Osteocyte (in vitro differentiated cells): ENCODE results near the gene NSUN4. TPM values are rescaled to one million over a fixed set of nuclear protein-coding genes. Genes with fewer than 3 reads are reported as not detected.

ENCODE experiments used
- DNase-seq: peaks from one replicate; pipeline ENCODE4 v3.0.0; 2021; ENCODE audit warnings: mixed read lengths; ENCODE audit not compliant: unreplicated experiment; ENCODE audit errors: extremely low spot score
- H3K27ac Mint-ChIP-seq: one replicate; pipeline ENCODE4 v1.8.0; 2021; ENCODE audit warnings: mild to moderate bottlenecking, mixed read lengths; ENCODE audit not compliant: unreplicated experiment
- H3K27me3 Mint-ChIP-seq: one replicate; pipeline ENCODE4 v1.8.0; 2021; ENCODE audit warnings: mixed read lengths; ENCODE audit not compliant: unreplicated experiment
- H3K36me3 Mint-ChIP-seq: one replicate; pipeline ENCODE4 v1.8.0; 2021; ENCODE audit warnings: mixed read lengths; ENCODE audit not compliant: unreplicated experiment
- H3K4me1 Mint-ChIP-seq: one replicate; pipeline ENCODE4 v1.8.0; 2021; ENCODE audit warnings: mixed read lengths; ENCODE audit not compliant: unreplicated experiment
- H3K4me3 Mint-ChIP-seq: one replicate; pipeline ENCODE4 v1.8.0; 2021; ENCODE audit warnings: mild to moderate bottlenecking, moderate library complexity, mixed read lengths; ENCODE audit not compliant: unreplicated experiment
- H3K9me3 Mint-ChIP-seq: one replicate; pipeline ENCODE4 v1.8.0; 2021; ENCODE audit warnings: mixed read lengths; ENCODE audit not compliant: unreplicated experiment
- total RNA-seq: library from RNA; stranded (reverse); gene quantifications from 2 replicates; pipeline ENCODE4 v1.2.1, GENCODE V29; 2021
- TF ChIP-seq, protein P1 (sequence below): fragments of 200-600 bp; sonication (generic); IDR thresholded peaks from 2 replicates; pipeline ENCODE4 v1.5.0; 2021; ENCODE audit warnings: antibody characterized with exemption, mild to moderate bottlenecking, moderate library complexity

Gene NSUN4
- total RNA-seq, 1 donor from 2014 or later, result 21.6 TPM

DNA sequence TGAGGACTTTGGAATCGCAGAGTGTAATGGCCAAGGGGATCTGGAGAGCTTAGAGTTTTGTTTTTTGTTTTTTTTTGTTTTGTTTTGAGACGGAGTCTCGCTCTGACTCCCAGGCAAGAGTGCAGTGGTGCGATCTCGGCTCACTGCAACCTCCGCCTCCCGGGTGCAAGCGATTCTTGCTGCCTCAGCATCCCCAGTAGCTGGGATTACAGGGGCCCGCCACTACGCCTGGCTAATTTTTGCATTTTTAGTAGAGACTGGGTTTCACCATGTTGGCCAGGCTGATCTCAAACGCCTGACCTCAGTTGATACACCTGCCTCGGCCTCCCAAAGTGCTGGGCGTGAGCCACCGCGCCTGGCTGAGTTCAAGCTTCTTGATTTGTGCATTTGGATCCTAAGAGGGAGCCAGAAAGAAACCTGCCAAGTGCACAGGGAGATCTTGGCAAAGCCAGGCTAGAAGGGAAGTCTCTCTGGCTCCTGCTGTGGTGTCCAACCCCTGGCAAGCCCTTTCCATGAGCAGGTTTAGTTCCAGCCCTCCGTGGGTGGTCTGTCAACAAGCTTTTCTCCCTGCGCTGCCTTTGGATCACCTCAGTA lies 54.4 kb downstream of the NSUN4 start:
- H3K4me1 Mint-ChIP-seq, result peaks cover 8% of the 10 kb centered on the region
- TF ChIP-seq, protein P1, sequence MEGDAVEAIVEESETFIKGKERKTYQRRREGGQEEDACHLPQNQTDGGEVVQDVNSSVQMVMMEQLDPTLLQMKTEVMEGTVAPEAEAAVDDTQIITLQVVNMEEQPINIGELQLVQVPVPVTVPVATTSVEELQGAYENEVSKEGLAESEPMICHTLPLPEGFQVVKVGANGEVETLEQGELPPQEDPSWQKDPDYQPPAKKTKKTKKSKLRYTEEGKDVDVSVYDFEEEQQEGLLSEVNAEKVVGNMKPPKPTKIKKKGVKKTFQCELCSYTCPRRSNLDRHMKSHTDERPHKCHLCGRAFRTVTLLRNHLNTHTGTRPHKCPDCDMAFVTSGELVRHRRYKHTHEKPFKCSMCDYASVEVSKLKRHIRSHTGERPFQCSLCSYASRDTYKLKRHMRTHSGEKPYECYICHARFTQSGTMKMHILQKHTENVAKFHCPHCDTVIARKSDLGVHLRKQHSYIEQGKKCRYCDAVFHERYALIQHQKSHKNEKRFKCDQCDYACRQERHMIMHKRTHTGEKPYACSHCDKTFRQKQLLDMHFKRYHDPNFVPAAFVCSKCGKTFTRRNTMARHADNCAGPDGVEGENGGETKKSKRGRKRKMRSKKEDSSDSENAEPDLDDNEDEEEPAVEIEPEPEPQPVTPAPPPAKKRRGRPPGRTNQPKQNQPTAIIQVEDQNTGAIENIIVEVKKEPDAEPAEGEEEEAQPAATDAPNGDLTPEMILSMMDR, result no peak
- H3K9me3 Mint-ChIP-seq, result peaks cover 8% of the 10 kb centered on the region
- H3K4me3 Mint-ChIP-seq, result peak overlapping the region; percentile 77
- no peak overlapping the region for H3K27ac Mint-ChIP-seq
- peaks cover 48% of the 10 kb centered on the region for H3K27me3 Mint-ChIP-seq
- DNase-seq, result no peak
- peaks cover 4% of the 10 kb centered on the region for H3K36me3 Mint-ChIP-seq

DNA sequence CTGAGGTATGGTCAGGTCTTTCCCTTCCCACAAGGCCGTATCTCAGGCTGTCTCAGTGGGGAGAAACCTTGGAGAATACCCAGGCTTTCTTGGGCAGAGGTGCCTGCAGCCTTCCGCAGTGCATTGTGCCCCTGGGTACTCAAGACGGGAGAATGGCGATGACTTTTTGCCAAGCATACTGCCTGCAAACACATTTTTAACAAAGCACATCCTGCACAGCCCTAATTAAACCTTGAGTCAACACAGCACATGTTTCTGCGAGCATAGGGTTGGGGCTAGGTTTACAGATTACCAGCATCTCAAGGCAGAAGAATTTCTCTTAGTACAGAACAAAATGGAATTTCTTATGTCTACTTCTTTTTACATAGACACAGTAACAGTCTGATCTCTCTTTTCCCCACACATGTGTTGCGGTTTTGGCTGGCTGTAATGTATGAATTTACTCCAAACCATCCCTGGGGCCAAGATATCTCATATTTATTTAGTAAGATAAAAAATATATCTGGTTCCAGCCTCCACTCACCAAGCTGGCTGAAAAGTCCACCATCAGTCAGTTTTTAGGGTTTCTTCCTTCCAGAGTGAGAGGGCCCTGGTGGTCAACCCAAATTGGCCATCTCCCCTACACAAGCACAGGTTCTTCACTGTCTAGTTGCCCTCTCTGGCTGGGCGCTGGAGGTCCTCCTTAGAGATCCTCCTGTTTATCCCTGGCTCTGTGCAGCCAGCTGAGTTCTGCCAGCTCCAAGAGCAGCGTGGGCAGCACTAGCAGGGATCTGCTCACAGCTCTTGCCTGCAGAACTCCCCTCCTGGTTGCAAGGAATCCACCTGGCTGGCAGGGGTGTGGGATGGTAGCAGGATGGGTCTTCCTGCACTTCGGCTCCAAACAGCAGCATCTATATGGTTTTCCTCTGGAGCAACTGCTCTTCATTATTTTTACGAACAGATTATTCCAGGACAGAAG lies 56.1 kb downstream of the NSUN4 start:
- Mint-ChIP-seq H3K27ac (no peak overlapping the region), H3K36me3 (peaks cover 4% of the 10 kb centered on the region), H3K27me3 (peaks cover 52% of the 10 kb centered on the region), H3K4me3 (no peak overlapping the region), H3K9me3 (peaks cover 8% of the 10 kb centered on the region), H3K4me1 (peaks cover 8% of the 10 kb centered on the region)
- DNase-seq, result no peak
- TF ChIP-seq, protein P1, result no peak

DNA sequence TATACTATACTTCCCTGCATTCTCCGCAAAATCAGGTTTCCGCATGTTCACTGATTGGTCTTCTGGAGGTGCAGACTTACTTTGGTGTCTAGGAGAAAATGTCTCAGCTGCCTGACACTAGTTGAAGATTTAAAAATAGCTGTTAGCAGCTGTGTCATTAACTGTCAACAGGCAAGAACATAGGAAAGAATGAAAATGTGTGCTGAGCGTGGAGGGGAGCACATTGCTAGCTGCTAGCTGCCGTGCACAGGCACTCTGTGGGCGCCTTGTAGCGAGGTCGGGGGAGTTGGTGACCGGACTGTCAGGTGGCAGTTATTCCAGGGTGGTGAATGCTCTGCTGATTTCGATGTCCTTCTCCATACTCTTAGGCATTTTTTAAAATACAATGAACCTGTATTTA lies 58.7 kb downstream of the NSUN4 start:
- no peak overlapping the region for H3K27ac Mint-ChIP-seq
- DNase-seq, result no peak
- H3K9me3 Mint-ChIP-seq, result no peaks in the 10 kb centered on the region
- peaks cover 42% of the 10 kb centered on the region for H3K27me3 Mint-ChIP-seq
- peaks cover 8% of the 10 kb centered on the region for H3K4me1 Mint-ChIP-seq
- H3K36me3 Mint-ChIP-seq, result peaks cover 6% of the 10 kb centered on the region
- TF ChIP-seq, protein P1, result no peak
- no peak overlapping the region for H3K4me3 Mint-ChIP-seq

DNA sequence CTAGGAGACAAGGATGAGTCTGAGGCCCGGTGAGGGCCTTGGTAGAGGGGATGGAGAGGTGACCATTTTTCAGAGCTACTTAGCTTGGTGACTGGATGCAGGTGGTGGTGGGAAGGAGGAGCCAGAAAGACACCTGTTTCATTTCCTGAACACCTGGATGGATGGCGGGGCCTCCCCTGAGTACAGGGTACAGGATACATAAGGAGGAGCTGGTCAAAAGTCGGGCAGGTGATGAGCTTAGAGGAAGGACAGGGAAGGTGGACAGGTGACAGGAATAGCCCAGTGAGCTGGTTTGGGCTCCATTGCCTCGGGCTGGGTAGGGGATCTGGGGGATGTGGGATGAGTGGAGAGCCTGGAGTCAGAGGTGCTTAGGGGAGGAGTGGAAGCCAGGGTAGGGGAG lies 59.8 kb downstream of the NSUN4 start:
- Mint-ChIP-seq H3K4me3 (no peak overlapping the region), H3K27ac (no peak overlapping the region), H3K9me3 (no peaks in the 10 kb centered on the region), H3K36me3 (peaks cover 5% of the 10 kb centered on the region), H3K27me3 (peaks cover 33% of the 10 kb centered on the region), H3K4me1 (no peaks in the 10 kb centered on the region)
- no peak for DNase-seq
- TF ChIP-seq, protein P1, result no peak
